Stimulated activated CD4-positive, alpha-beta T cell treated with anti-CD3 and anti-CD28 coated beads, Interleukin-1b, Interleukin-23, amount 100 ng/mL, for 1 hour (primary cell): ENCODE measurements around the gene CTTN.

Source experiments
- DNase-seq, 2 donors: peaks; one replicate each; pipeline ENCODE4 v3.0.0-alpha.2; 2020; ENCODE audit warnings: low read depth in 2 of 2

Gene CTTN

GRCh38 chr11:70428701-70429427, 30.5 kb downstream of the CTTN start:
- no peak for DNase-seq

- no peak for DNase-seq
Observed at GRCh38 chr11:70429428-70429705, 31.0 kb downstream of the CTTN start.

- DNase-seq, result no peak
Observed at GRCh38 chr11:70429724-70430521, 31.6 kb downstream of the CTTN start.

GRCh38 chr11:70430671-70431574, 32.6 kb downstream of the CTTN start:
- no peak for DNase-seq

GRCh38 chr11:70431611-70432010, 33.3 kb downstream of the CTTN start:
- DNase-seq, result no peak

- no peak for DNase-seq
Observed at GRCh38 chr11:70432065-70432464, 33.7 kb downstream of the CTTN start.

- no peak for DNase-seq
Observed at GRCh38 chr11:70432580-70432979, 34.3 kb downstream of the CTTN start.

GRCh38 chr11:70433038-70433437, 34.7 kb downstream of the CTTN start:
- DNase-seq, result no peak

GRCh38 chr11:70433526-70433925, 35.2 kb downstream of the CTTN start:
- no peak for DNase-seq

- DNase-seq, result no peak
Observed at GRCh38 chr11:70433966-70434812, 35.9 kb downstream of the CTTN start.

GRCh38 chr11:70434813-70435278, 36.5 kb downstream of the CTTN start:
- DNase-seq, result no peak

GRCh38 chr11:70435361-70435760, 37.0 kb downstream of the CTTN start:
- DNase-seq, result no peak

- no peak for DNase-seq
Observed at GRCh38 chr11:70435765-70436500, 37.6 kb downstream of the CTTN start.

- DNase-seq, result no peak
Observed at GRCh38 chr11:70436501-70436860, 38.2 kb downstream of the CTTN start.

GRCh38 chr11:70437111-70437784, 38.9 kb downstream of the CTTN start:
- DNase-seq, result no peak

GRCh38 chr11:70440206-70440605, 41.9 kb downstream of the CTTN start:
- DNase-seq, result no peak

- no peak for DNase-seq
Observed at GRCh38 chr11:70443773-70444030, 45.4 kb downstream of the CTTN start.

GRCh38 chr11:70445091-70445490, 46.8 kb downstream of the CTTN start:
- DNase-seq, result no peak

- no peak for DNase-seq
Observed at GRCh38 chr11:70445605-70446004, 47.3 kb downstream of the CTTN start.

GRCh38 chr11:70448983-70449567, 50.7 kb downstream of the CTTN start:
- no peak for DNase-seq
